GM19023 (cell line): ENCODE results near the gene PIP5K1C.

Experiments
- ATAC-seq: cut with Tn5 transposase; IDR thresholded peaks from one replicate; pipeline ENCODE4 v1.9.1; 2021; ENCODE audit warnings: mild to moderate bottlenecking, moderate library complexity; ENCODE audit not compliant: unreplicated experiment

The PIP5K1C gene

DNA sequence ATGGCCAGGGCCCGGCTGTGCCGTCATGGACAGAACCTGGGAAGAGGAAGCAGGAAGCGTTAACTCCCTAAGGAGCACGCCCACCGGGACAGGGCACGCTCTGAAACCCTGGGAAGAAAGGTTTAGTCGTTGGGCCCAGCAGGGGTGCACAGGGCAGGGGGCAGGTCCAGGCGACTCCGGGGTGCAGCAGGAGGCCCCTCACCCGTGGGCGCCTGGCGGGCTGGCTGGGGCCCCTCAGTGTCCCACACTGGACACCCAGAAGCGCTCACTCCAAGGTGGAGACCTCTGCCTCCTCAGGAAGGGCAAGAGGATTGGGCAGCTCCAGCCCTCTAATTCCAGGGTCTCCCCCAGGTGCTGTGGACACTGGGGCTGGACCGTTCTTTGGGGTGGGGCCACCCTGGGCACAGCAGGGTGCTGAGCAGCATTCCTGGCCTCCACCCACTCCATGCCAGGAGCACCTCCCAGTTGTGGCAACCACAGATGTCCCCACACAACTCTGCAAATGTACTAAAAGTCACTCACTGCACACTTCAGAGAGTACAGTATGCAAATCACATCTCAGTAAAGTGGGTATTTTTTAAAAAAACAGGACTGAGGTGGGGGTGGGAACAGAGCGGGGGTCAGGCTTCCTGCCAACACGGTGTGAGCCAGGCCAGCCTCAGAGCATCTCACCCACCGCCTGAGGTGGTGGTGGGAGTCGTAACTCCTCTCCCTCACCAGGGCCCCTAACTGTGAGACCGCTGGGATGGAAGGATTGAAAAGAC is 35.2 kb downstream of the PIP5K1C start:
- ATAC-seq, result no peak

DNA sequence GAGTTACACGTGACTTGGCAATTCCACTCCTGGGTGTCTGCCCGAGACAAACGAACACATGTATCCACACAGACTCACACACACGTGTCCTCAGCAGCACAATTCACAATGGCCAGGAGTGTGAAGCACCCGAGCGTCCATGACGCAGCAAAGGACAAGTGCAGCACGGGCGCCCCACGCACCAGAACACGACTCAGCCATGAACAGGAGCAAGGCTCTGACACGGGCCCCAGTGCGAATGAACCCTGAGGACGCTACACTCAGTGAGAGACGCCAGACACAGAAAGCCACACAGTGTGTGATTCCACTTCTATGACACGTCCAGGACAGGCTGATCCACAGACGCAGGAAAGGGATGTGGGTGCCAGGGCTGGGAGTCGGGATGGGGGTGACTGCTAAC is 36.4 kb downstream of the PIP5K1C start:
- ATAC-seq, result no peak

GRCh38 chr19:3661284-3662238 is 38.7 kb downstream of the PIP5K1C start:
- no peak for ATAC-seq

- ATAC-seq, result no peak
These were observed 39.6 kb downstream of the PIP5K1C start for GRCh38 chr19:3660493-3661219.

DNA sequence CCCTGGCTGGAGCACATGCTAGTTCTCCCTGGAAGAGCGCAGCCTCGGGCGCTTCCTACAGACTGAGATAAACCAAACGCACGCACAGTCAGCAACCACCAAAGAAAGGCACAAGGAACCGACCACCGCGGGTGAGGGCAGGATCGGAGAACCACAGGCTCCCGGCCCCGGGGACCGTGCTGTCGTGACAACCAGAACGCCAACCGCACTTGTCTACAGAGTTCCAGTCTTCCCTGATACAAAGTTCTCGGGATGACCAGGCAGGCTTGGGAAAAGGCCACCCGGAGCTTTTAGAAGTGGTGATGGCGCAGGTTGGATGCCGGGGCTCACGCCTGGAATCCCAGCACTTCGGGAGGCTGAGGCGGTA is 40.5 kb downstream of the PIP5K1C start:
- no peak for ATAC-seq

DNA sequence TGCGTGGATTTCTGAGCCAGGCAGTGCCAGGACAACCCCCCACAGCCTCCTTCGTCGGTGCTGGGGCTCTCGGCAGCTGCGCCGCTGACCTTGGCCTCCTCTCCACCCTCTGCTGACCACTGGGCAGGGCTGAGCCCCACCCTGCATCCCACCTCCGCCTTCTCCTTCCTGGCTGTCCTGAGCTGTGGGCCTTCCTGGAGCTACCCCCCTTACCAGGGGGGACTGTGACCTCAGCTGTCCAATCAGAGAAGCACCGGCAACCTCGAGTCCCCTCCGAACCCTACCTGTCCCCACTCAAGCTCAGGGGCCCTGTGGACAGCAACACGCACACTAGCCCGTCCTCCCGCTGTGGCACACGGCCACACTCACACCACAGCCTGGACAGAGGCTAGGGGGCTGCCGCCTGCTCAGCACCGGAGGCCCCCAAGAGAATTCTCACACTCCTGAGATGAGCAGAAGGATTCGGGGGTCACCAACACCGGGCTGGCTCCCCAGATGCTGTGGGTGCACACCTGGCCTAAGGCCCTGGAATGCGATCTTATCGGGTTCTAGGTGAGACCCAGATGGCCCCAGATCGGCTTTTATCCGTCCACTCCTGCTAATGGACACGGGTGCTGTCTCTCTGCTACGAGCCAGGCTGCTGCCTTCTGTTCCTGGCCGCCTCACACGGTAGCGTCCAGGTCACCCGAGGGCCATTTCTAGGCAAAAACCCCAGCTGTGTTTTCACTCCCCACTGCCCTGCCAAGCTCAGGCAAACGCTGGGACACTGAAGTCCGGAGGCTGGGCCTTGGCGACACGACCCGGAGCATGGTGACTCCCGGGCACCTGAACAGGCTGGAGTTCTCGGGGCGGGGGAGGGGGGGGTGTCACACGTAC is 41.2 kb downstream of the PIP5K1C start:
- ATAC-seq, result no peak

DNA sequence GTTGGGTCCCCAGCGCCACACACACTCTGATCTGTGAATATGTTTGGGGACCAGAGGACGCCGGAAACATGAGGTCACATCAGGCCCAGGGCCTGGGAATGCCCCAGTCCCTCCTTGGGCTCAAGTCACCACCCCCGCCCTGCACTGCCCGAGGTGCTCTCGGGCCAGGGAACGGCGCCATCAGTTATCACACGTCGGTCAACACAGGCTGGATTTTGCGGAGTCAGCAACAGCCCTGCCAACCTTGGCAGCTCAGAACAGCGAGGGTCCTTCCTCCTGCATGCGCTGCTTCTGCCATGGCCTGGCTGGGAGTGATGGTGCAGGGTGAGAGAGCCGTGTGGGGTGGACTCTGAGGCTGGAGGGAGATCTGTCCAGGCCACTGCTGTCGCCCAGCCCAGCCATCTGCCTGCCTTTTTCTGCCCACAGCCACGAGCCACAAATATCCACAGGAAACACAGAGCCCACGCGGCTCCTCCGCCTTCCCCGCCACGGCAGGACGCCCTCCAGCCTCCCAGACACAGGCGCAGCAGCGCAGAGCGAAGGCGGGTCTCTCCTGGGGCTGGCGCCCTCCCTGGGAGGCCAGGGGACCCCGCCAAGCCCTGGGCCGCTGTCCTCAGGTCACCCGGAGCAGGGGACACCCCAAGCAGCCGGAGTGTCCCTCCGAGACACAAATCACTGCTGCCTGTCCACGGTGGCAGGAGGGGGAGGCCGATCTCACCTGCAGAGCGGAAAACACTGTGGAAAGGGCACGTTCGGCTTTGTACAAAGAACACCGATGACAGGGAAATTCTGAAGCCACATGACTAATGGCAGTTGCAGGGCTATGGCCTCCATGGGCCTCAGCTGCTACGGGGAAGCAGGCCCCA is 42.0 kb downstream of the PIP5K1C start:
- ATAC-seq, result no peak

DNA sequence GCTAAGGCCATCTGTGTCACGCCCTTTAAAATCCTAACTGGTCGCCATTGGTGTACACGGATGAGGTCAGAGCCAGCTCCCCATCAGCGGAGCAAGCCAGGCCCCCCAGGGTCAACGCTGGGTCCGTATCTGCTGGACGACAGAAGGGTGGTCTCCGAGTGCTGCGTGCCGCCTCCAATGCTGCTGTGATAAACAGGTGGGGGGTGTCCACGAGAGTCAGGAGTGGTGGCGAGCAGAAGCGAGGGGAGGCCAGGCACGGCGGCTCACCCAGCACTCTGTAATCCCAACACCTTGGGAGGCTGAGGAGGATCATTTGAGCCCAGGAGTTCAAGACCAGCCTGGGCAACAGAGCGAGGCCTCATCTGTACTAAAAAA is 42.9 kb downstream of the PIP5K1C start:
- no peak for ATAC-seq

DNA sequence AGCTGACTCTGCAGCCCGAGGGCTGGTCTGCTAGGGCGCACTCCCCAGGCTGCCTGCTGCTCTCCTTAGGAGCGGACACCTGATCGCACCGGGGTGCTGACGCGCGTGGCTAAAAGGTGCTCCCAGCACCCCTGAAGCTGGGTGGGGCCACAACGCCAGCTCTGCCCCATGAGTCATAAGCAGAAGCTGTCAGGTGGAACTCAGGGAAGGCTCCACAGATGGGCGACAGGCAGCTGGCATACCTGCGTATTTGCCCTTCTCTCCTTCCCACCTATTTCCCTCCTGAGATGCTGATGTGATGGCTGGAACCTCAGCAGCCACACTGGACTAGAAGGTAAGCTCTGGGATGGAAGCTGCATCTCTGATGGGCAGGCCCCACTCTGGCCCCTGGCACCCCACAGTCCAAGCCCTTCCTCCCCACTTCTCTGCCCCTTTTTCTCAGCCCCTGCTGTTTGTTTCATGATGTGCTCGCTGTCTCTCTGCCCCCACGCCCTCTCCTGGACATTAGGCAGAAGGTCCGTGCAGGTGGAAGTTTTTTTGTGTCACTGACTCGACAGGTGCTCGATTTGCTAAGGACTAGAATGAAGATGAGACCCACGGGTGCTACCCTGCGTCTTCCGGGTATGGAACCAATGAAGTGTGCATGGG is 43.4 kb downstream of the PIP5K1C start:
- ATAC-seq, result no peak

DNA sequence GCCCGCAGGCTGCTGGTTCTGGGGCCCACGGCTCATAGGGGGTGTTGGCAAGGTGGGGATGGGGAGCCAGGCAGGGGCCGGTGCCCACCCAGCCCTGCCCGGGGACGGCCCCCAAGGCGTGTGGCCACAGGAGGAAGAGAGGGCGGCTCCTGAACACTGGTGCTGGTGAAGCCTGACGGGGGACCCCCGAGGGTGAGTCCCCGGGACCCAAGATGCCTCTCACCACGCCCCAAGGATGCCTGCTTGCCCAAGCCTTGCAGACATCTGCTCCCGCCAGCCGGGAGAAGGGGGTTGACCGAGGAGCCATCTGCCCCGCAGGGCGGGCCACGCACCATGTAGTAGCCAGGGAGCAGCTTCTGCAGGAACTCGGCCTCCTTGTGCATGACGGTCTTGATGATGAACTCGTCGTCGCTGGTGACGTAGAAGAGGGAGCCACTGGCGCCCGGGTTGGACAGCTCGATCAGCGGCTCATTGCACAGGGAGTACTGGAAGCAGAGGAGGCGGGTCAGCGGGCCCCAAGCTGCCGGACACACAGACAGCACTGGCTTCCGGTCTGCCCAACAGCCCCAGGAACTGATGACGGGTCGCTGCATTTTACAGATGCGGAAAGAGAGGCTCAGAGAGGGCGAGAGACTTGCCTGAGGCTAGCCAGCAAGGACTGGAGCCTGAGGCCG is 44.1 kb downstream of the PIP5K1C start:
- no peak for ATAC-seq

- no peak for ATAC-seq
These were observed 44.7 kb downstream of the PIP5K1C start for GRCh38 chr19:3655402-3656072.

- ATAC-seq, result no peak
These were observed 46.3 kb downstream of the PIP5K1C start for GRCh38 chr19:3653865-3654513.

GRCh38 chr19:3653081-3653795 is 47.0 kb downstream of the PIP5K1C start:
- ATAC-seq, result no peak

DNA sequence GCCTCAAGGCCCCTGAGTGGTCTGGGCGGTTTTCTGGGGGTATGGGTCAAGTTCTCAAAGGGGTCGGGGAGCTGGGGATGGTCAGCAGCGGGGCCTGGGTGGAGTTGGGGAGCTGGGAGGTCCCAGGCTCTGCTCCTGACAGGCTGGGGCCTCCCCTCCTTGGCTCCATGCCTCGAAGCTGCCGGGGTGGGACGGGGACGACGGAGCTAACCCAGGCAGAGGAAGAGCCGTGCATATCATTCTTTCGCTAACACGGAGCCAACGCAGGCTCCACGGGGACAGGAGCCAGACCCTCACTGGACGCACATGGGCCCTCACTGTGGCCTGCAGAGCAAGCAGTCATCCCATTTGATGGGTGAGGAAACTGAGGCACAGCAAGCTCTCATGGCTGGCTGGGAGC is 47.8 kb downstream of the PIP5K1C start:
- ATAC-seq, result no peak

GRCh38 chr19:3651684-3652083 is 48.6 kb downstream of the PIP5K1C start:
- no peak for ATAC-seq

DNA sequence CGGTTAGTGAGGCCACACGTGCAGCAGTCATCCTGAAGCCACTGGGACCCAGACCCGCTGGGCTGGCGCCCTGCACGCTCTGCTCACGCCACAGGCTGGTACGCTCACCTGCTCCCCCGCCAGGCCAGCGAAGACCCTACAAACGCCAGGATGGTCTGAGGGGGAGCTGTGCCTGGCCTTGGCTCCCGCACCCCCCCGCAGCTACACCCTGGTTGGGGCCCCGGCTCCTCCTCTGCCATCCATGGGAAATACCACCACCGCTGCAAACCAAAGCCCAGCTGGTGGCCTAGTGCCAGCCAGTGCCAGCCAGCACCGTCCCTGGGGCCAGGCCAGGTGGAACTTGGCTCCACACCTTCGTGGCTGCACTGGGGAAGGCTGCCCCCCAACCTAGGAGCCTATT is 50.4 kb downstream of the PIP5K1C start:
- ATAC-seq, result no peak
